ENCODE measurements around the gene ADGRD2.

Gene ADGRD2

GRCh38 chr9:124475158-124475867 is 25.1 kb downstream of the ADGRD2 start:
- no peak for DNase-seq (ENCODE audit: low read depth, low spot score)
- no peak overlapping the region for H3K27ac ChIP-seq

GRCh38 chr9:124475868-124476690 is 25.8 kb downstream of the ADGRD2 start:
- DNase-seq (ENCODE audit: low read depth, low spot score) = no peak
- H3K27ac ChIP-seq = no peak overlapping the region

- H3K27ac ChIP-seq = no peak overlapping the region
- DNase-seq (ENCODE audit: low read depth, low spot score) = no peak
Observed at GRCh38 chr9:124477211-124477647, 27.0 kb downstream of the ADGRD2 start.

- no peak for DNase-seq (ENCODE audit: low read depth, low spot score)
- no peak overlapping the region for H3K27ac ChIP-seq
Observed at GRCh38 chr9:124477648-124478285, 27.5 kb downstream of the ADGRD2 start.

GRCh38 chr9:124478354-124478753 is 28.1 kb downstream of the ADGRD2 start:
- DNase-seq (ENCODE audit: low read depth, low spot score) = no peak
- no peak overlapping the region for H3K27ac ChIP-seq

GRCh38 chr9:124479371-124479770 is 29.1 kb downstream of the ADGRD2 start:
- DNase-seq (ENCODE audit: low read depth, low spot score) = no peak
- no peak overlapping the region for H3K27ac ChIP-seq

DNA sequence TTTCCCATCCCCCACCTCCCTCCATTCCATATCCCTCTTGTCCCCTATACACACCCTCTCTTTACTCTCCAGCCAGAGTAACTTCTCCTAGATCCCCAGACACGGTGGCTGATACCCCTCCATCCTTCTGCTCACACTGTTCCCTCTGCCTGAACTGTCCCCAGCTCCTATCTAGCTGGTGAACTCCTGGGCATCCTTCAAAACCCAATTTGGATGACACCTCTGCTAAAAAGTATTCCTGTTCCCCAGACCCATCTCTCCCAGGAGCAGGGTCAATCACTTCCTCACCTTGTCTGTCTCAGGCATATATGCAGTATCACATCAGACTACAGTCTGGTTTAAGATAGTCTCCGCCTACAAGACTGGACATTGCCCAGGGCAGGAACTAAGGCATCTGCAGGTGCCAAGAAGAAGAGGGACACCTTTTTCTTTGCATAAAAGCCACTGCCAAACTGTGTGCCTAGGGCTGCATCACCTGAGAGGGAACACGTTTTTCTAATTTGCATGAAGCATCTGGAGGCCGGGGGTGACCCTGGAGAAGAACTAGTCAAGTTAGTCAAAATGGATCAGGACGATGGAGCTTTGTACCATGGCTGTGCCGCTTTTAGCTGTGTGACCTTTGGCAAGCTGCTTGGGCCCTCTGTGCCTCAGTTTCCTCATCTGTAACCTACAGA is 29.8 kb downstream of the ADGRD2 start:
- no peak for DNase-seq (ENCODE audit: low read depth, low spot score)
- H3K27ac ChIP-seq = no peak overlapping the region

GRCh38 chr9:124480621-124480981 is 30.4 kb downstream of the ADGRD2 start:
- no peak for DNase-seq (ENCODE audit: low read depth, low spot score)
- no peak overlapping the region for H3K27ac ChIP-seq

GRCh38 chr9:124481115-124481514 is 30.9 kb downstream of the ADGRD2 start:
- H3K27ac ChIP-seq = no peak overlapping the region
- no peak for DNase-seq (ENCODE audit: low read depth, low spot score)

DNA sequence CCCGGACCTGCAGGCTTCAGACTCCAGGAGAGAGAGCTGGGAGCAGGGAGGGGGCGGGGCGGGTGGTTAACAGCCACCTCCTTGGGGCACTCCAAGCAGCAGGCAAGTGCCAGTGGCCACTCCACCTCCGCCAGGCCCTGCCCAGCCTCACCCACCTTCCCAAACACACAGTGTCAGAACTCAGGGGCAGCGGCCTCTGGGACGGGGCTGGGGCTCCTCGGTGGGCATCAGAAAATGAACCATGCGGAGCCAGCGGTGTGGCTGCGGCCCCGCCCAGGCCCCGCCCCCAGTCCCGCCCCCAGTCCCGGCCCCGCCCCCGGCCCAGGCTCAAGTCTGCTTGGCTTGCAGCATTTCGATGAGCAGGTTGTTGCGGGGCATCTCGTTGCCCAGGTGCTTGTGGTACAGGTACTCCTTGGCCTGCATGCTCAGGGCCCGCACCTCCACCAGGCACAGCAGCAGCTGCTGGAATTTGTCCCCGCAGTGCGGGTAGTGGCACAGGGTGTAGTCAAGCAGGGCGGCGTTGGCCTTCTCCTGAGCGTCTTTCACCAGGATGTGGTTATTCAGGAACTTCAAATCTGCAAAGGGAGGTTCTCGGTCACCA is 32.3 kb downstream of the ADGRD2 start:
- no peak for DNase-seq (ENCODE audit: low read depth, low spot score)
- H3K27ac ChIP-seq = no peak overlapping the region

GRCh38 chr9:124483481-124483880 is 33.2 kb downstream of the ADGRD2 start:
- no peak overlapping the region for H3K27ac ChIP-seq
- DNase-seq (ENCODE audit: low read depth, low spot score) = no peak

GRCh38 chr9:124485201-124485600 is 35.0 kb downstream of the ADGRD2 start:
- no peak for DNase-seq (ENCODE audit: low read depth, low spot score)
- H3K27ac ChIP-seq = no peak overlapping the region

DNA sequence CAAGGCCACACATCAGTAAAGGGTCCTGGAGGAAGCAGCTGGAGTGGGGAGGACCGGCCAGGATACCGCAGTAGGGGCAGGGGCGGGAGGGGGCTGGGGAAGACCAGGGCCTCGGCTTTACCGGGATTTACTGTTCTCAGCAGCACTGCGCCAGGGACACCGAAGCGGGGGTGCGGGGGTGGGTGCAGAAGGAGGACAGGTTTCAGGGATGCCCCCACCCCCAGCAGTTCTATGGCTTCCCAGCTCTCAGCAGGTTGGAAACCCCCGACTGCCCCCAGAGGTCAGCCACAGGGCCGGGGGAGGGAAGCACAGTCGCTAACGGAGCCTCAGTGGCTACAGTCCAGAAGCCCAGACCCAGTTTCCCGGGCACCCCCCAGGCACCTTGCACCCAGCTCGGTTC is 35.7 kb downstream of the ADGRD2 start:
- H3K27ac ChIP-seq = no peak overlapping the region
- DNase-seq (ENCODE audit: low read depth, low spot score) = no peak

GRCh38 chr9:124486778-124487259 is 36.6 kb downstream of the ADGRD2 start:
- H3K27ac ChIP-seq = no peak overlapping the region
- DNase-seq (ENCODE audit: low read depth, low spot score) = no peak

GRCh38 chr9:124487260-124488182 is 37.3 kb downstream of the ADGRD2 start:
- DNase-seq (ENCODE audit: low read depth, low spot score) = no peak
- no peak overlapping the region for H3K27ac ChIP-seq

- H3K27ac ChIP-seq = no peak overlapping the region
- DNase-seq (ENCODE audit: low read depth, low spot score) = no peak
Observed at GRCh38 chr9:124488641-124489210, 38.5 kb downstream of the ADGRD2 start.

GRCh38 chr9:124489222-124489621 is 39.0 kb downstream of the ADGRD2 start:
- DNase-seq (ENCODE audit: low read depth, low spot score) = no peak
- H3K27ac ChIP-seq = no peak overlapping the region

- no peak overlapping the region for H3K27ac ChIP-seq
- DNase-seq (ENCODE audit: low read depth, low spot score) = no peak
Observed at GRCh38 chr9:124490004-124490403, 39.8 kb downstream of the ADGRD2 start.
